ENCODE measurements around the gene PRKCZ.
A peak's percentile ranks its signal among the peaks of the same experiment; 100 is the strongest.

Gene PRKCZ

GRCh38 chr1:2198571-2198970 lies 148.4 kb downstream of the PRKCZ start:
- DNase-seq: no peak

GRCh38 chr1:2199042-2199810 lies 149.0 kb downstream of the PRKCZ start:
- peak; percentile 76 for DNase-seq

- DNase-seq: no peak
Observed at GRCh38 chr1:2200308-2200943, 150.2 kb downstream of the PRKCZ start.

- DNase-seq: no peak
Observed at GRCh38 chr1:2201062-2201461, 150.9 kb downstream of the PRKCZ start.

- DNase-seq: no peak
Observed at GRCh38 chr1:2202008-2202575, 151.9 kb downstream of the PRKCZ start.

GRCh38 chr1:2202843-2203601 lies 152.8 kb downstream of the PRKCZ start:
- no peak for DNase-seq

GRCh38 chr1:2203671-2204414 lies 153.6 kb downstream of the PRKCZ start:
- no peak for DNase-seq

GRCh38 chr1:2204415-2205190 lies 154.4 kb downstream of the PRKCZ start:
- peak; percentile 83 for DNase-seq

GRCh38 chr1:2205191-2205952 lies 155.2 kb downstream of the PRKCZ start:
- DNase-seq: peak; percentile 89

GRCh38 chr1:2206813-2207487 lies 156.7 kb downstream of the PRKCZ start:
- DNase-seq: no peak

GRCh38 chr1:2208309-2209239 lies 158.4 kb downstream of the PRKCZ start:
- no peak for DNase-seq

- DNase-seq: no peak
Observed at GRCh38 chr1:2209400-2210083, 159.3 kb downstream of the PRKCZ start.

GRCh38 chr1:2210084-2210653 lies 160.0 kb downstream of the PRKCZ start:
- DNase-seq: no peak

GRCh38 chr1:2210786-2211185 lies 160.6 kb downstream of the PRKCZ start:
- no peak for DNase-seq

- no peak for DNase-seq
Observed at GRCh38 chr1:2212274-2212531, 162.0 kb downstream of the PRKCZ start.

GRCh38 chr1:2212532-2213491 lies 162.6 kb downstream of the PRKCZ start:
- DNase-seq: peak; percentile 60

Measured in NCI-H1436 (cell line).